SK-N-MC (cell line): ENCODE measurements around the gene NSUN3.
"Not testable (repeated sequence)": the region's sequence is repeated elsewhere in the genome, so short reads cannot be mapped to it uniquely, and the experiment has no call there.

Source experiments
- DNase-seq: peaks from one replicate; pipeline ENCODE4 v3.0.0-alpha.2; 2011; ENCODE audit warnings: low read depth, low spot score
- H3K27ac ChIP-seq: fragments of 200-600 bp; sonication (generic); 2 replicates; pipeline ENCODE4 v1.5.1; 2016; ENCODE audit warnings: mixed run types
- H3K36me3 ChIP-seq: fragments of 200-600 bp; sonication (generic); 2 replicates; pipeline ENCODE4 v1.6.1; 2017; ENCODE audit warnings: antibody characterized with exemption, low read length, mixed read lengths; ENCODE audit not compliant: insufficient read depth
- H3K4me3 ChIP-seq: fragments of 200-600 bp; sonication (generic); 2 replicates; pipeline ENCODE4 v1.5.1; 2016
- H3K9ac ChIP-seq: fragments of 200-600 bp; sonication (generic); 2 replicates; pipeline ENCODE4 v1.8.0; 2017; ENCODE audit warnings: mixed run types, mixed read lengths; ENCODE audit not compliant: insufficient read length
- H3K9me3 ChIP-seq: fragments of 200-600 bp; sonication (generic); 2 replicates; pipeline ENCODE4 v1.6.1; 2017; ENCODE audit warnings: low read depth, mild to moderate bottlenecking, antibody characterized with exemption, low read length, moderate library complexity, mixed read lengths
- EZH2 ChIP-seq: fragments of 200-600 bp; sonication (generic); IDR thresholded peaks from one replicate; pipeline ENCODE4 v1.6.1; 2017; ENCODE audit warnings: antibody characterized with exemption
- FOXP2 ChIP-seq: optimal IDR thresholded peaks from 2 replicates; pipeline ENCODE3; 2011; ENCODE audit warnings: mild to moderate bottlenecking, moderate library complexity; ENCODE audit not compliant: insufficient read depth; ENCODE audit errors: extremely low read length, control extremely low read depth
- POLR2AphosphoS5 ChIP-seq: IDR thresholded peaks from 2 replicates; pipeline ENCODE4 v1.6.1; 2012; ENCODE audit warnings: mild to moderate bottlenecking, low read depth, low read length, borderline replicate concordance

Gene NSUN3

DNA sequence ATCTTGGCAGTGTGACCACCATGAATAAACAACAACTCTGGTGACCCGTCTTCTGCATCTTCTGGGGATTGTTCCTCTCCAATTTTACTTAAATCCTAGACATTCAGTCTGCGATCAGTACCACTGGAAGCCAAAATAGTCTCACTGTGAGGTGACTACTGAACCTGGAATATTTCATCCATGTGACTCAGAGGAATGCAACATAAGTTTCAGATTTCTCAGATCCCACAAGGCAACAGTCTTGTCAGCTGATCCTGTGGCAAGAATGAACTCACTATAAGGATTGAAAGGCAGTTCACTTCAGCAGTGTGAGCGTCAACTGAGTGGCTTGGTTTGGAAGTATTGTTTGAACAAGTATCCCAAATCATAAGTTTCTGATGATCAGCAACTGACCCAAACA lies 13.2 kb downstream of the NSUN3 start:
- DNase-seq = no peak
- no peak overlapping the region for H3K9ac ChIP-seq
- H3K4me3 ChIP-seq = no peak overlapping the region
- no peaks in the 10 kb centered on the region for H3K9me3 ChIP-seq
- H3K36me3 ChIP-seq = peaks cover 13% of the 10 kb centered on the region
- no peak overlapping the region for H3K27ac ChIP-seq
- TF ChIP-seq POLR2AphosphoS5 = no peak
- no peak for TF ChIP-seq EZH2
- no peak for TF ChIP-seq FOXP2

- peaks cover 17% of the 10 kb centered on the region for H3K36me3 ChIP-seq
- DNase-seq, H3K9ac ChIP-seq, H3K27ac ChIP-seq, H3K4me3 ChIP-seq, H3K9me3 ChIP-seq: not testable (repeated sequence)
Measured at GRCh38 chr3:94080552-94080951, 17.7 kb downstream of the NSUN3 start.

GRCh38 chr3:94081884-94082283 lies 19.0 kb downstream of the NSUN3 start:
- no peaks in the 10 kb centered on the region for H3K9me3 ChIP-seq
- H3K4me3 ChIP-seq = no peak overlapping the region
- H3K36me3 ChIP-seq = peaks cover 12% of the 10 kb centered on the region
- TF ChIP-seq POLR2AphosphoS5 (no peak), FOXP2 (no peak), EZH2 (no peak)
- no peak overlapping the region for H3K9ac ChIP-seq
- H3K27ac ChIP-seq = no peak overlapping the region
- no peak for DNase-seq

- H3K4me3 ChIP-seq = no peak overlapping the region
- no peak overlapping the region for H3K9ac ChIP-seq
- DNase-seq = no peak
- H3K9me3 ChIP-seq = no peaks in the 10 kb centered on the region
- no peak overlapping the region for H3K27ac ChIP-seq
- TF ChIP-seq FOXP2 (no peak), POLR2AphosphoS5 (no peak), EZH2 (no peak)
- H3K36me3 ChIP-seq = peaks cover 12% of the 10 kb centered on the region
Measured at GRCh38 chr3:94082391-94082937, 19.6 kb downstream of the NSUN3 start.

DNA sequence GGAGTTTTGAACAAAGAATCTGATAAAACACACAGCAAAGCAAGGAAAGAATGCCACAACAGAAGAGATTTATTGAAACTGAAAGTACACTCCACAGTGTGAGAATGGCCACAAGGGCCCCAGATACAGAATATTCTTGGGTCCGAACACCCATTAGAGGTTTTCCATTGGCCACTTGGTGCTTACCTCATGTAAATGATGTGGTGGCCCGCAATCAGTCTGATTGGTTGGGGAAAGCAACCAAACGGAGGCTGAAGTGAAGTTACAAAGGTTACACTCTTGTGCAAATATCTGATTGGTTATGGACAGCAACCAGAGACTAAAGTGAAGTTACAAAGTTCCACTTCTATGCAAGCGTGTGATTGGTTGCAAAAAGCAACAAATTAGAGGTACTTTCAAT lies 20.4 kb downstream of the NSUN3 start:
- Histone ChIP-seq H3K27ac (no peak overlapping the region), H3K4me3 (no peak overlapping the region), H3K9me3 (no peaks in the 10 kb centered on the region), H3K36me3 (peaks cover 12% of the 10 kb centered on the region), H3K9ac (no peak overlapping the region)
- DNase-seq = no peak
- TF ChIP-seq POLR2AphosphoS5 (no peak), FOXP2 (no peak), EZH2 (no peak)

DNA sequence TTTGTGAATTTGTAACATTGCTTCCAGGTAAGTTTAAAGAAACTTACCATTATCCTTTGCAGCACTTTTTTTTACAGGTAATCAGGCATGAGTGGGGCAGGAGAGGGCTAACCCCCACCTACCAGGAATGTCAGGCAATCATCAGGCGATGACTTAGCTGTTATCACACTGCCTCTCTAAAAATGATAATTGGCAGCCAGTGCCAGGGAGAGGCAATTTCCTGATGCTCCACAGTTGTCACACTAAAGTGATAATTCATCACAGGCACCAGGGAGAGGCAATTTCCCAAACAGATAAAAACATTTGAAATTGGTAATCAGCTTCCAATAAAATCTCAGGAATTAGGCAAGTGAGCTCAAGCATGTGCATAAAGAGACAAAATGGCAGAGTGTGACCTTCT lies 26.3 kb downstream of the NSUN3 start:
- TF ChIP-seq FOXP2 (no peak), POLR2AphosphoS5 (no peak)
- no peak overlapping the region for H3K4me3 ChIP-seq
- no peak for DNase-seq

DNA sequence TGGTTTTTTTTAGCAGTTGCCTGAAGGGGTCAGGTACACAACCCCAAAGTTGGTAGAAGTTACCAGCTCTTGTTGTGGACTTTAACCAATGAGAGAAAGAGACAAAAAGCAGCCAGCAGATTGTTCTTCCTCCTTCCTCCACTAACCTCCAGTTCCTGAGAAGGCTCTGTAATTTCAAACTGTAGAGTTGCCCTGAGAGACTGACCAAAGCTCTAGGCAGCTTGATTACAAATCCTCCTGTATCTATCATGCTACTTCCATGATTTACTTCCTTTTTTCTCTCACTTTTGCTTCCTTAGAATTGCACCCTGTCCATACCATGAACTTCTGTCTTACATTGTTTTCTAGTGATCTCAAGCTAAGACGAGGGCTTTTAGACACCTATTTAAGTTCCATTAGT lies 29.2 kb downstream of the NSUN3 start:
- no peak overlapping the region for H3K27ac ChIP-seq
- peaks cover 14% of the 10 kb centered on the region for H3K36me3 ChIP-seq
- no peak for DNase-seq
- no peak overlapping the region for H3K9ac ChIP-seq
- H3K9me3 ChIP-seq = no peaks in the 10 kb centered on the region
- no peak overlapping the region for H3K4me3 ChIP-seq
- no peak for TF ChIP-seq POLR2AphosphoS5
- TF ChIP-seq EZH2 = no peak
- TF ChIP-seq FOXP2 = no peak

More for the DNA sequence above, 26.3 kb downstream of the NSUN3 start:
- Histone ChIP-seq H3K27ac (no peak overlapping the region), H3K9ac (no peak overlapping the region), H3K36me3 (peaks cover 13% of the 10 kb centered on the region), H3K9me3 (no peaks in the 10 kb centered on the region)

DNA sequence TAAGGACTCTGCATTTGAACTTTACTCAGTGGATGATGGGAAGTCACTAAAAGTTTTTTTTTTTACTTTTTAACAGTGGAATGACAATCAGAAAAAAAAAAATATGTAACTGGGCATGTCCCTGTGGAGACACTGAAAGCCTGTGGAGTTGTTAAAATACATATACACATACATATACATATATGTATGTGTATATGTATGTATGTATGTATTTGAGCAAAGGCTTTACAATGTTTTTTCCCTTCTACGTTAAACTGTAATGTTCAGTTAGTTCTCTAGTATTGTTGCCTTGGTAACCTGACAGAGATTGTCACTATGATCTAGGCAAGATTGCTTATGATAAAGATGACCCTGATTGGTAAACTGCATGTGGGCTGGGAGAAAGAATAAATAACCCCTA lies 30.3 kb downstream of the NSUN3 start:
- Histone ChIP-seq H3K9ac (no peak overlapping the region), H3K36me3 (peaks cover 14% of the 10 kb centered on the region), H3K9me3 (no peaks in the 10 kb centered on the region), H3K27ac (no peak overlapping the region), H3K4me3 (no peak overlapping the region)
- TF ChIP-seq EZH2 = no peak
- TF ChIP-seq POLR2AphosphoS5 = no peak
- no peak for TF ChIP-seq FOXP2
- no peak for DNase-seq

DNA sequence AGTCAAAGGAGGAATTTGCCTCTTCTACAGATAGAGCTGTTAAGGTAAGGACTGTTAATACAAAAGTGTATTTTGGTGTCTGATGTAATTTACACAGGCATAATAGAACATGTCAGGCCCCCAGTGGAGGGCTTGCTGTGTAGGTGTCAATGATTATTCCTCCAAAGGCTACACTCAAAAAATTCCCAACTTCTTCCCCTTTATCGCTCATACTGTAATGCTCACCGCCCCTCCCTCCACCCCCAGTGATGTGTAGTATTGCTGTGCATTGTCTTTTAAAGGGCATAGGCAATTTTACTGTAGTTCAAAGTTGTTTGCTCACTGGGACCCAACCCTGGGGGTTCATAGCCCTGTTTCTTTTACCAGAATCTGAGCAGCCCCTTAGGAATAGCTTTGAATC lies 32.2 kb downstream of the NSUN3 start:
- Histone ChIP-seq H3K4me3 (no peak overlapping the region), H3K9me3 (no peaks in the 10 kb centered on the region), H3K9ac (no peak overlapping the region), H3K36me3 (peaks cover 22% of the 10 kb centered on the region), H3K27ac (no peak overlapping the region)
- DNase-seq = no peak
- TF ChIP-seq POLR2AphosphoS5 = no peak
- no peak for TF ChIP-seq EZH2
- TF ChIP-seq FOXP2 = no peak

DNA sequence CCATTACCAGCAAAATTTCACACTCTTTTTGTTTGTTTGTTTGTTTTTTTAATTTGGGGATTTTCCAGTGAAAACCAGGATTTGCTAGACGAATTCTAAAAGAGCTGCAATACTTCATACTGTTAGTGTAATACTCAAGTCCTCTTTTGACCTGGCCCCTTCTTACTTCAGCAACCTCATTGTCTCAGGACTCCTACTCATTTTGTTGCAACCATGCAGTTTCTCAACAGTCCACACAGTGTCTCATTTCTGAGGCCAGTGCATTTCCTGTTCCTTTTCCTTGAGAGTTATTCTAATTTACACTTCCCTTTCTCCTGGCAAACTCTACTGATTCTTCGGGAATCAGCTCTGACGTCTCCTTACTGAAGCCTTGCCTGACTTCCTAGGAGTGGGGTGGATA lies 35.6 kb downstream of the NSUN3 start:
- Histone ChIP-seq H3K4me3 (no peak overlapping the region), H3K9me3 (no peaks in the 10 kb centered on the region), H3K9ac (no peak overlapping the region), H3K36me3 (peaks cover 26% of the 10 kb centered on the region), H3K27ac (no peak overlapping the region; the same call in 1 of the 2 replicates)
- no peak for TF ChIP-seq FOXP2
- no peak for TF ChIP-seq EZH2
- TF ChIP-seq POLR2AphosphoS5 = no peak
- DNase-seq = no peak
